Medulla oblongata (tissue), 1 donor: Measurements from ENCODE around the gene CAPG.
"Not testable (repeated sequence)": the region's sequence is repeated elsewhere in the genome, so short reads cannot be mapped to it uniquely, and the experiment has no call there.

Source experiments
- DNase-seq: peaks from one replicate; pipeline ENCODE4 v3.0.0-alpha.2; 2015; ENCODE audit errors: extremely low spot score

CAPG gene, protein sequence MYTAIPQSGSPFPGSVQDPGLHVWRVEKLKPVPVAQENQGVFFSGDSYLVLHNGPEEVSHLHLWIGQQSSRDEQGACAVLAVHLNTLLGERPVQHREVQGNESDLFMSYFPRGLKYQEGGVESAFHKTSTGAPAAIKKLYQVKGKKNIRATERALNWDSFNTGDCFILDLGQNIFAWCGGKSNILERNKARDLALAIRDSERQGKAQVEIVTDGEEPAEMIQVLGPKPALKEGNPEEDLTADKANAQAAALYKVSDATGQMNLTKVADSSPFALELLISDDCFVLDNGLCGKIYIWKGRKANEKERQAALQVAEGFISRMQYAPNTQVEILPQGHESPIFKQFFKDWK

DNA sequence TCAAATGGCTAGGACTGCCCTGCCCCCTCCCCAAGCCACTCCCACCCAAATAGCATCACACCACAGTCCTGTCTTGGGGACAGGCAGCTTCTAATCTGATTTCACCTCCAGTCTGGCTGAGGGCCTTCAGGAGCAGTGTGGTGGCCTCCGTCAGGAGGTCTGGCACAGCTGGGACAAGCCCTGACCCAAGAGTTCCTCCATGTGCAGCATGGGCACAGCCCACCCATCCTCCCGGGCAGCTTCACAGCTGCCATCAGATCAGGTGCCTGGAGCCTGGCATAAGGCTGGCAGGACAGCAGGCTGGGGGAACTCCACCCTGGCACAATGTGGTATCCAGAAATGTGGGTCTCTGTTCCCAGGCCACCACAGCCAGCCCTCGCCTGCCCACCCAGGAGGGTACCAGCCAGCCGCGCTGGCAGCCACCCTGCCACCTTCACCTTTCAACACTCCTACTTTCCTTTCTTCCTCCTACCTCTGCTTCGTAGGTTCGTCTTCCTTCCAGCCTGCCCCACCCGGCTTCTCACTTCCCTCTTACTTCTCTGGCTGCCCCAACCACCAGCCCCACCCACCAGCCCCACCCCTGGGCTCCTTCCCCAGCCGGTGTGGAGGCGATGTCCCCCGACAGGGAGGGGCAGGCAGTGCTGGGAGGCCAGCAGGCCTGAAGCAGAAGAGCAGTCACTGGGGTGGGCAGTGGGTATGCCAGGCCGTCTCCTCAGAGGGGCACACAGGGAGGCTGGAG, at the start of gene CAPG:
CAPG (minus strand) TSS at position 522 of the 739 bp plus-strand sequence. CDS start 8,221 bp downstream, outside the sequence.
- peak; percentile 53 for DNase-seq

DNA sequence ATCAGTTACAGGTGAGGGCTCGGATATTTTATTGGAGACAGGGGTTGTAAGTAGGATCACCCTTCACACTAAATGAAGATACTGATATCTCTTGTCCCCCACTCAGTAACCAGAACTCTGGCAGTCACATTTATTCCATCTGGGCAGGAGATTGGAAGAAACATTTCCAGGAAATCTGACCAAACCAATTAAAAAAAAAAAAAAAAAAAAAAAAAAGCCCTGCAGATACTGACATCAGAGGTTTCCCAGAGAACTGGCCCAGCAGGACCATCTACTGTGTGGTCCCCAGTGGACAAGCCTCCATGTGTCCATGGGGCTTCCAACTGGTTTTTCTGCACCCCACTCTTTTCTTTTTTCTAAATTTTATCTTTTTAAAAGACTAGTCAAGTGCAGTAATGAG, 49.6 kb upstream of the CAPG start:
- no peak for DNase-seq

DNA sequence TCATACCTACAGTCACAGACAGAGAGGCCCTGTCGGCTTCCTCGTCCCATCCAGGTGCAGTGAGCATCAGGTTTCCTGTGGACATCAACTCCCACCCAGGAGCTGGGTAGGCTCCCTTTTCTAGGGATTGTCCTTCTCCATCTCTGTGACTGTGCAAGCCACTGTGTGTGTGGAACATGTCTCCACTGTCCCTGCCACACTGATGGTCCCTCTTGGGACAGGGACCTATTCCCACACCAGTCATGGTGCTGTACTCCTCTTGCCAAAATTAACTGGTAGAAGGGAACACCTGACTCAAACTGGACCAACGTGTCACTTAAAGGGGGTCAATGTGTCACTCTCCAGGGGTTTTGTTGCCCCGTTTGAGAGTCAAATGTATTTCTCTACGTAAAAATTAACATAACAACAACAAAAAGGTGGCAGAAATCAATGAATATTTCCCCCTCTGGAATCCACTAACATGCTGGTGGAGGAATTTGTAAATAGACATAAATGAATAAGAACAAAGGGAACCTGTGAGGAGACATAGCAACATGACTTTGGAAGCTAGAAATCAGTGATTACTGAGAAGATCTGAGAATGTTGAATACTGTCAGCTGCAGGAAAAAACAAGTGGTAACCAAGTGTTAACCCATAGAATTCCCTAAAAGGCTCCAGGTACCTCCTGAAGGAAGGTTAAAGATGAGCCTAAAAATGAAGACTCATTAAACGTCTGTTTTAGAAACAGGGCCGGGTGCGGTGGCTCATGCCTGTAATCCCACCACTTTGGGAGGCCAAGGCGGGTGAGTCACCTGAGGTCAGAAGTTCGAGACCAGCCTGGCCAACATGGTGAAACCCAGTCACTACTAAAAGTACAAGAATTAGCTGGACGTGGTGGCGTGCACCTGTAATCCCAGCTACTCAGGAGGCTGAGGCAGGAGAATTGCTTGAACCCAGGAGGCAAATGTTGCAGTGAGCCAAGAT, 48.7 kb upstream of the CAPG start:
- DNase-seq, result no peak

DNA sequence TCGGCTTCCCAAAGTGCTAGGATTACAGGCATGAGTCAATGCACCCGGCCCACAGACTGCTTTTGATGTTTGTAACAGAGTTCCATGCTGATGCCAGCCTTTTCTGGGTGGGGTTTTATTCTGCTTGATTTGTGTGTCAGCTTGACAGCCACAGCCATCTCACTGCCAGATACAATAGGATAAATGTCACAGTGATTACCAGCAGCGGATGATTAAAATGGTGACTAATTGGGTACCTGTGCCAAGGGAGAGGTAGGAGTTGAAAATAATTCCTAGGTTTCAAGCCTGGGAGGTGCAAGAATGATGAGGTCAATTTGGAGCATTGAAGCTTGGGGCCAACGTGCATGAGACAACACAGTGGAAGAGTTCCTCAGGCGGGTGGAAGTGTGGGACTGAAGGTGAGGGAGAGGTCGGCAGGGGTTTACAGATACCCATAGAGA, 47.7 kb upstream of the CAPG start:
- no peak for DNase-seq

DNA sequence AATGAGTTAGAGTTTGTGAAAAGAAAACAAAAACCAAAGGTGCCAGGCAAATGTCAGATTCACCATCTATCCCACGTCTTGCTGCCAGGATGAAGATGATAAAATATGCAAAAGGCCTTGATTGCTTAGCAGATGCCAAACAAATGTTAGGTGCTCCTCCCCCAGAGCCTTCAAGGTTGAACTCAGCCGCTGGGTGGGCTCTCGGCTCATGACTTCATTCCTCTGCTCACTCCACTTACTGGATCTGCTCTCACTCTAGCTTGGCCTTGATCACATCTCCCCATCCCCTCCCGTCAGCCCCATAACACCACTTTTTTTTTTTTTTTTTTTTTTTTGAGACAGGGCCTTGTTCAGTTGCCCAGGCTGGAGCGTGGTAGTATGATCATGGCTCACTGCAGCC, 46.9 kb upstream of the CAPG start:
- no peak for DNase-seq

DNA sequence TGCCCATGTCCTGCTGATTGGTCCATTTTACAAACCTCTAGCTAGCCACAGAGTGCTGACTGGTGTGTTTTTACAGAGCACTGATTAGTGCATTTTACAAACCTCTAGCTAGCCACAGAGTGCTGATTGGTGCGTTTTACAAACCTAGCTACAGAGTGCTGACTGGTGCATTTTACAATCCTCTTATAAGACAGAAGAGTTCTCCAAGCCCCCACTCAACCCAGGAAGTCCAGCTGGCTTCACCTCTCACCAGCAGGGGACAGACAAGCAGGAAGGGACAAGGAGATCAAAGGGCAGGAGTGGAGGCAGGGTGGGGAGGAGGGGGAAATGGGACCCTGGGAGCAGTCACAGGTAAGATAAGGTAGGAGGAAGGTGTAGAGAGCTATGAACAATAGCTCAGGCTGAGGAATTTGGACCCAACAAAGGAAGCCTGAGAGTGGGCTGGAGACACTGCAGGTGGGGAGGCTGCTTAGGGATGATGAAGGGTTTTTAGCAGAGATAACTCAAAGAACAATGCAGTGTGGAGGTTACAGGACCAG, 45.5 kb upstream of the CAPG start:
- DNase-seq, result no peak

DNA sequence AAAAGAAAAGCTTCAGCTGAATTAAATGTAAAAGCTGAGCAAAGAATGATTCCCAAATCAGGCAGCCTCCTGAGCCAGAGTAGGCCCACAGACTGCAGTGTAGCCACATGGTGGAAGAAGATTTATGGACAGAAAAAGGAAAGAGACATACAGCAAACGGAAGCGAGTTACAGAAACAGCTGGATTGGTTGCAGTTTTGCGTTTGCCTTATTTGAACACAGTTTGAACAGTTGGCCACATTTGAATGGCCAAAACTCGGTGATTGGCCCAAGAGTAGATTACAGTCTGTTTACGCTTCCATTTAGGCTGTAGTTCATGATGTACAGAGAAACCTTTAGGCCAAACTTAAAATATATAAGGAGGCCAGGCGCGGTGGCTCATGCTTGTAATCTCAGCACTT, 43.4 kb upstream of the CAPG start:
- DNase-seq, result no peak

DNA sequence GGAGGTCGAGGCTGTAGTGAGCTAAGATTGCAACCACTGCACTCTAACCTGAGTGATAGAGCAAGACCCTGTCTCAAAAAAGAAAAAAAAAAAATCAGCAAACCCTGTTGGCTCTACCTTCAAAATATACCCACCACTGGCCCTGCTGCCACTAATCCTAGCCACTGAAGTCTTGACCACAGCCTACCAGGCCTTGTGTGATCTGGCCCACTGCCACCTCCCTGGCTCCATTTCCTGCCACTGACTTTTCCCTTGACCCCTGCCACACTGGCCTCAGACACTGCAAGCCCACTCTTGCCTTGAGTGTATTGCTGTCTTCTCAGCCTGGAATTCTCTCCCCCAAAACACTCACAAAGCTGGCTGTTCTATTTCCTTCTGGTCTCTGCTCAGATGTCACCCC, 42.1 kb upstream of the CAPG start:
- no peak for DNase-seq

DNA sequence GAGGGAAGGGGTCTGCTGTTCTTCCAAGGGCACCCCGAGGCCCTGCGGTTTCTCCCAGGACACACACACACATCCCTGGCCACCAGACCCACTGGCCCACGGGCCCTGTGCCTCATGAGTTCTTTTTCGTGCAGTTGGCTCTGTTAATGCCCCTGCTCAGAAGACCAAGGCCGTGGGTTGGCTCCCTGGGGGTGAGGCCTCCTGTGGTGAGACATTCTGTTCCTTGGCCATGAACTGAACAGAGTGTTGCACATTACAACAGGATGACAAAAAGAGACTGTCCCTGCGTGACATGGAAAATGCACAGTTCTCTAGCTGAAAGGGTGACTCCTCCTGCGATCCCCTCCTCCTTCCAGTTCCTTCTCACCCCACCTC, 39.0 kb upstream of the CAPG start:
- DNase-seq, result no peak

DNA sequence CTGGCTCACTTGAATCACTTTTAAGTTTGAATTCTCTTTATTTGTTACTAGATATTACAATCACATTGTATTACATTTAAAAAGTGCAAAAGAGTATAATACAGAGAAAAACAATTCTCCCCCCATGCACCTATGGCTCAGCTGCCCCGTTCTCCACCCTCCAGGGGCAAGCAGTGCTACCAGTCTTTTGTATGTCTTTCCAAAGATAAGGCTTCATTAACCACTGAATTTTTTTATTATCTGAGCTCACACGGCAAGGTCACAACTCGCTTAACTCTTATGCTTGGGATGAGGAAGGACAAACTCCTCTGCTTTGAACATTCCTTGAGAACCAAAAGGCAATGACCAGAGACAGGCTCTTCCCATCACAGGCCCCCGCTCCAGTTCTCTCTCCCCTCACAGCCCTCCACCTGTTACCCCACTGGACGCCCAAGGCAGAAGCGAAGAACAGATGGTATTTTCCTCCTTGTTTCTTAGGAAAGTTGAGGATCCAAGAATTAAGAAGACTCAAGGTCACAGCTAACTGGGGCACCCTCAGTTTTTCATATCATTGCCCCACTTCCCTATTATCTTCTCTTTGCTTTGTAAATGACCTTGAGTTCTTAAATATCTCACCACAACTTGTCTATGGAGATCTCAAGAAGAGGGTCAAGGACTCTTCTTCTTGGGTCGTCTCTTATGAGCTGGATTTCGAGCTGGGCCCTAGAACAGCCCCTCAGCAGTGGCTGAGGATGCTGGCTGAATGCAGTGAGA, 38.5 kb upstream of the CAPG start:
- DNase-seq, result no peak

DNA sequence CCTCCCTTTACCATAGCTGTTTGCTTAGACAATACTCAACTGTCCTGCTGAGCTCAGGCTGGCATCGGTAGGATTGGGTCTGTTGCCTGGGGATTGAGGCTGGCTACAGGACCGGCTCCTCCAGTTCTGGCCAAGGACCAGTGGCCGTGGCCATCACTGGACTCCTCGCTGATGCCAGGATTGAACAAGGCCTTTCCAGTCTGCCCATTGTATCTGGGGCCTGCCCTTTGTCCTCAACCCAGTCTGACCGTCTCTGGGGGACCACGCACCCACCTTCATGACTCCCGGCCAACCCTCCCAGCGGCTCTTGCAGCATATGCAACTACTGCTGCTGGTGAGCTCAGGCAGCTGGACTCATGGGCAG, 37.0 kb upstream of the CAPG start:
- DNase-seq, result peak; percentile 61

DNA sequence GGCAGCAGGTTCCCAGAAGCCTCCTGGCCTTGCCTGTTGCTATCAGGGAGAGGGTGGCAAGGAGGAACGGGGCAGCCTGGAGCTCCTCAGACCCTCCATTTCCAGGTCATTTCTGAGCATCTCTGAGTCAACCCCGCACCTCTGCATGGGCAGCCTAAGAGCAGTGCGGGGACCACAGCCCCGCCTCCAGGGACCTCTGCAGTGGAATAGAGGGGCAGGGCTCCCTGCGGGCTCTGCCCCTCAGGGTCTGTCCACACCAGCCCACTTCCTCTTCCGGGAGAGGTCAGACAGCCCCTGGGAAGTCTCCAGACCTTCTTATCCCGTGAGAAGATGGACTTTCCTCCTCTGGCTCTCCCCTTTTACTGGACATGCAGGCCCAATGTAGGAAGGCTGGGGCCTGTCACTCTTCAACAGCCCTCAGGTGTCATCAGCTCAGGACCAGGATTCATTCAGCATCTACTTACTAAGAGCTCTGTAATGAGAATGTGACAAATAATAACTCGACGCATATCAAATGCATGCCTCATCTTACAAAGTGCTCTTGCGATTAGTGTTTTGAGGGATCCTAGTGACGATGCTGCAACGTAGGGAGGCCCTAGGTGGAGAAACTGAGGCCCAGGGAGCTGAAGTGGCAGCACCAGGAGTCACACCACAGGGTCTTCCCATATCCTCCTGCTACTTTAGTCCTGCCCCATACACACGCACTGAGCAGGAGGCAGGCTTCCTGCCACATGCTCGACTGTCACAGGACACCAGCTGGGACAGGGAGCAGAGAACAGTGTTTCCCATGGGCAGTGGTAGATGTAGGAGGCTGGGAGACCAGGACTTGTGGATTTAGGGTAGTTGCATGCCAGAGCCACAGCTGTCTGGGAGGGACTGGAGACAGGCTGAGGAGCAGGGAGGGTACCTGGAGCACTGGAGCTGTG, 36.4 kb upstream of the CAPG start:
- DNase-seq, result peak; percentile 68

DNA sequence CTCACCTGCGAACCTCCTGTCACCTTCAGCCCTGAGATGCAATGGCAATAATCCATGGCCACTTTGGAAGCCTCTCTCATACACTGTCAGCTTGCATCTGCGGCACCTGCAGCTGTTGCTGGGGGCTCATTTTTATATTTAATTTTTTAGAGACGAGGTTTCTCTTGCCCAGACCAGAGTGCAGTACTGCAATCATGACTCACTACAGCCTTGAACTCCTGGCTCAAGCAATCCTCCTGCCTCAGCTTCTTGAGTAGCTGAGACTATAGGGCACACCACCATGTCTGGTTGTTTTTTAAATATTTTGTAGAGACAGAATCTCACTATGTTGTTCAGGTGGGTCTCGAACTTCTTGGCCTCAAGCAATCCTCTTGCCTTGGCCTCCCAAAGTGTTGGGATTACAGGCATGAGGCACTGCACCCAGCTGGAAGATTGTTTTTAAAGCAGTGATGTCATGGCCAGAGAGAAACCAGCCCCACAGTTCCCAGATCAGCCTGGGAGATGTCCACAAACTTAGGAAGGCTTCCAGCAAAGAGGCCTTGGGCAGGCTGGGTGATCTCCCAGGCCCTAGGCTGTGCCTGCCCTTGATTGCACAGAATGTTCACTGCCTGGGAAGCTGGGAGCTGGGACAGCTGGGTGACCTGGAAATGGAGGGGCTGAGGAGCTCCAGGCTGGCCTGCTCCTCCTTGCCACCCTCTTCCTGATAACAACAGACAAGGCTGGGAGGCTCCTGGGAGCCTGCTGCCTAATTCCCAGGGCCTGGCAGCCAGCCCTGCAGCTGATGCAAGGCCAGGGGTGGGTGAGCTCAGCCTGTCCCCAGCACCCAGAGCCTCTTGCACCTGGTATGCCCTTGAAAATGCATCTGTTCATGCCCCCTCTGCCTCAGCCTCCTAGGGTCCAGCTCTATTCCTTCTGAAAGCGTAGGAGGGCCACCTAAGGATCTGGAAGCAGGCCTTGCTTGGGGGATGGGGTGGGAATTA, 35.4 kb upstream of the CAPG start:
- DNase-seq, result no peak

DNA sequence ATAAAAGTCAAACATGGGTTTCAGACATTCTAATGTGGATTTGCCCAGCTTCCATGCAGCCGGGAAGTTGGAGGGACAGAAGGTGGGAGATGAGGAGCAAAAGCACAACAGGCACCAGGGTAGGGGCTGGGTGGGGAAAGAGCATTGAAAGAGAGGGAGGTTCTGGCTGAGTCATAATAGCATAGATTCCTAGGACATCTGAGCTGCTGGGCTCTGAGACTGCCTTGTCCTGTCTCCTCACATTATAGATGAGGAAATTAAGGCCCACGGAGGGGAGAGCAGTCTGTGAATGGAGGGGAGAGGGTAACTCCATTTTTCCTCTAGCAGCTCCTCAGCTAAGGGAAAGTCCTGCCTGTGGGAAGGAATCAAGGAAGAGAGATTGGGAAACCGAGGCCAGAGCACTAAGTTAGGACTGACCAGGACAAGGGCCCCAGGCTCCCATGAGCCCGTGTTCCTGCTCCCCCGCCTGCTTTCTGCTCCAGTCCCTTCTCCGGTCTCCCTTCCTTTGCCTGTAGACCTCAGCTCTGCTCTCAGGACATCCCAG, 34.5 kb upstream of the CAPG start:
- DNase-seq, result no peak

DNA sequence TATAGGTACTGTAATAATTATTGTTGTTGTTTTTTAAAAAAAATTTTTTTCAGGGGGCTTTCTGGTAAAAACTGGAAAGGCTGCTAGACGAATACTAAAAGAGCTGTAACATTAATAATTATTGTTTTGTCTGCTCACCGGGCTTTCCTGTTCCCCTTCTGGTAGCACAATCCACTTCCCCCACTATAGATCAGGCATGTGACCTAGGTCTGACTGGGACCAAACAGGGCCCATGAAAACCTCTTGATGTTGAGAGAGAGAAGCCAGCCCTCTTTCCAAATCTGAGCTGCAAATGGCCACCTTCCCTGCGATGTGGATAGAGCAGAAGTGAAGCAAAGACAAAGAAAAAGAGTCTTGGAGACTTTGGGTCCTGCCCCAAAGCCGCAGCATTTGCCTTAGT, 31.7 kb upstream of the CAPG start:
- DNase-seq, result peak; percentile 47

DNA sequence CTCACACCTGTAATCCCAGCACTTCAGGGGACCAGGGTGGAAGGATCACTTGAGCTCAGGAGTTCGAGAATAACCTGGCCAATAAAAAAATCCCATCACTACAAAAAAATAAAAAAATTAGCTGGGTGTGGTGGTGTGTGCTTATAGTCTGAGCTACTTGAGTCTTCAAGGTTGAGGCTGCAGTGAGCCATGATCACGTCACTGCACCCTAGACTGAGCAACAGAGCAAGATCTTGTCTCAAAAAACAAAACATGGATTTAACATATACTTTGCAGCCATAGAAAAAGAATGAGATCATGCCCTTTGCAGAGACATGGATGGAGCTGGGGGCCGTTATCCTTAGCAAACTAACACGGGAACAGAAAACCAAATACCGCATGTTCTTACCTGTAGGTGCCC, 30.6 kb upstream of the CAPG start:
- no peak for DNase-seq

DNA sequence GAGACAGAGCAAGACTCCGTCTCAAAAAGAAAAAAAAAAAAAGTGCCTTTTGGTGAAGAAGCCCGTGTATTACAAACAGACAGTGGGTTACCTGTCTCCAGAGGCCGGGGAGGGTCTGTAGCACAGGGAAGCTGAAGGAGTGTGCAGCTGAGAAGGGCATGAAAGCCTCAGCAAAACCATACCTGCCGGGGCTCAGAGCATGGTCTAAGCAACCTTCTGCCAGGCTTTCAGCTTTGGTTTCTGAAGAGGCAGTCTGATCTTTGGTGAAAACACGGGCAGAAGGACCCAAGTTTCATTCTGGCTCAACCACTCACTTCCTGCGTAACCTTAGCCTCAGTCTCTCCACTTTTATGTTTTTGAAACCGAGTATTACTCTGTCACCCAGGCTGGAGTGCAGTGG, 29.8 kb upstream of the CAPG start:
- no peak for DNase-seq

DNA sequence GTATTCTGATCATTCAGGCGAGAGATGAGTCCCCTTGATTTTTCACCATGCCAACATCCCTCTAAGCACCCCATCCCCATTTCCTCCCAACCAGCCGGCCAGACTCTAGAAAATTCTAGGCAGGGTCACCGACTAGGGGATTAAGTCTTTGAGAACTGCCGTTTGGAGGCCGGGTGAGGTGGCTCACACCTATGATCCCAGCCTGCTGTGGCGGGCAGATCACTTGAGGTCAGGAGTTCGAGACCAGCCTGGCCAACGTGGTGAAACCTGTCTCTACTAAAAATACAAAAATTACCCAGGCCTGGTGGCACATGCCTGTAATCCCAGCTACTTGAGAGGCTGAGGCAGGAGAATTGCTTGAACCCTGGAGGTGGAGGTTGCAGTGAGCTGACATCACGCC, 29.4 kb upstream of the CAPG start:
- not testable (repeated sequence) for DNase-seq

DNA sequence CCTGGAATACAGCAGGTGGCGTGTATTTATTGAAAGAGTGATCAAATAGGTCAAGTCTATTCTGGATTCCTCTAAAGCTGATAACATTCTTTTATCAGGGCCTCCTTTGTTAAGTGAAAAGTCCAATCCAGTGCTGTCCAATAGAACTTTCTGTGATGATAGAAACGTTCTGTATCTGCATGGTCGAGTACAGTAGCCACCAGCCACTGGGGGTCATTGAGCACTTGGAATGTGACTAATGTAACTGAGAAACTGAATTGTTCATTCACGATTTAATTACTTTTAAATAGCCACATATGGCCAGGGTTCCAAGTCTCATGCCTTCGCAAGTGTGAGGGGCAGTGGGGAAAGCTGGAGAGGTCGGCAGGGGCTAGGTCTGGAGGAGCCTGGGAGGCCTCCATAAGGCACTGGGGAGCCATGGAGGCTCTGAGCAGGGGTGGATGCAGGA, 28.9 kb upstream of the CAPG start:
- no peak for DNase-seq
